Neural cell (in vitro differentiated cells): ENCODE measurements around the gene HDLBP. TPM values are rescaled to one million over a fixed set of nuclear protein-coding genes. Genes with fewer than 3 reads are reported as not detected.

Experiments
- H2AFZ ChIP-seq: fragments of 200-600, 300-800 bp; sonication (generic), shearing (Covaris generic); 2 replicates; pipeline ENCODE4 v1.6.0; 2014; ENCODE audit warnings: low read depth, mild to moderate bottlenecking, antibody characterized with exemption, low read length, moderate library complexity
- H3F3A ChIP-seq: fragments of 200-600 bp; shearing (Covaris generic); 2 replicates; pipeline ENCODE4 v1.6.1; 2016; ENCODE audit warnings: mild to moderate bottlenecking, moderate library complexity, mixed read lengths, antibody characterized with exemption, low read length; ENCODE audit not compliant: insufficient read depth, poor library complexity, severe bottlenecking
- H3K27ac ChIP-seq: fragments of 200-600, 300-800 bp; sonication (generic), shearing (Covaris generic); 2 replicates; pipeline ENCODE4 v1.5.1; 2014; ENCODE audit warnings: mild to moderate bottlenecking, low read length, moderate library complexity
- H3K27me3 ChIP-seq: fragments of 300-800, 200-600 bp; sonication (generic), shearing (Covaris generic); 2 replicates; pipeline ENCODE4 v1.6.0; 2014; ENCODE audit warnings: mild to moderate bottlenecking, low read depth, low read length, moderate library complexity; ENCODE audit not compliant: insufficient read depth
- H3K36me3 ChIP-seq: fragments of 300-800, 200-600 bp; sonication (generic), shearing (Covaris generic); 2 replicates; pipeline ENCODE4 v1.5.1; 2014; ENCODE audit warnings: mild to moderate bottlenecking, antibody characterized with exemption, low read length, moderate library complexity; ENCODE audit not compliant: insufficient read depth
- H3K4me2 ChIP-seq: fragments of 300-800, 200-600 bp; sonication (generic), shearing (Covaris generic); 2 replicates; pipeline ENCODE4 v1.6.0; 2014; ENCODE audit warnings: mild to moderate bottlenecking, low read length
- H3K4me3 ChIP-seq: fragments of 300-800, 200-600 bp; sonication (generic), shearing (Covaris generic); 2 replicates; pipeline ENCODE4 v1.5.1; 2014; ENCODE audit warnings: mild to moderate bottlenecking, low read length, moderate library complexity
- H3K79me2 ChIP-seq: fragments of 200-600 bp; shearing (Covaris generic); replicated peaks from 2 replicates; pipeline ENCODE4 v1.6.0; 2014; ENCODE audit warnings: mild to moderate bottlenecking, low read length, moderate library complexity; ENCODE audit not compliant: insufficient read depth
- H3K9ac ChIP-seq: fragments of 300-800, 200-600 bp; sonication (generic), shearing (Covaris generic); 2 replicates; pipeline ENCODE4 v1.6.1; 2016; ENCODE audit warnings: mild to moderate bottlenecking, low read length, mixed read lengths
- H3K9me2 ChIP-seq: fragments of 200-600 bp; shearing (Covaris generic); 2 replicates; pipeline ENCODE4 v1.6.1; 2016; ENCODE audit warnings: mild to moderate bottlenecking, low read length, mixed read lengths; ENCODE audit not compliant: insufficient read depth
- H3K9me3 ChIP-seq: fragments of 200-600, 300-800 bp; sonication (generic), shearing (Covaris generic); 2 replicates; pipeline ENCODE4 v1.6.1; 2016; ENCODE audit warnings: mild to moderate bottlenecking, mixed run types, low read length, moderate library complexity, mixed read lengths
- H4K20me1 ChIP-seq: fragments of 200-600 bp; shearing (Covaris generic); 2 replicates; pipeline ENCODE4 v1.6.1; 2016; ENCODE audit warnings: mild to moderate bottlenecking, mixed run types; ENCODE audit not compliant: insufficient read depth
- EP300 ChIP-seq: fragments of 450-650 bp; conservative IDR thresholded peaks from 2 replicates; pipeline ENCODE4 v1.6.1; 2014; ENCODE audit warnings: antibody characterized with exemption, mild to moderate bottlenecking, moderate library complexity; ENCODE audit not compliant: poor library complexity, severe bottlenecking
- EZH2 ChIP-seq: fragments of 200-600, 300-800 bp; shearing (Covaris generic), sonication (generic); IDR thresholded peaks from 2 replicates; pipeline ENCODE4 v1.6.1; 2014; ENCODE audit warnings: antibody characterized with exemption, low read length, borderline replicate concordance, mild to moderate bottlenecking; ENCODE audit not compliant: insufficient read depth, poor library complexity, severe bottlenecking
- MXI1 ChIP-seq: fragments of 450-650 bp; conservative IDR thresholded peaks from 2 replicates; pipeline ENCODE4 v1.6.1; 2014; ENCODE audit warnings: antibody characterized with exemption, mild to moderate bottlenecking; ENCODE audit not compliant: poor library complexity, severe bottlenecking
- POLR2AphosphoS5 ChIP-seq: IDR thresholded peaks from 2 replicates; pipeline ENCODE4 v1.6.1; 2012
- RAD21 ChIP-seq: fragments of 450-650 bp; conservative IDR thresholded peaks from 2 replicates; pipeline ENCODE4 v1.6.1; 2014; ENCODE audit warnings: antibody characterized with exemption, mild to moderate bottlenecking, moderate library complexity
- REST ChIP-seq: IDR thresholded peaks from 2 replicates; pipeline ENCODE4 v1.6.1; 2012; ENCODE audit warnings: borderline replicate concordance
- SMC3 ChIP-seq: fragments of 450-650 bp; conservative IDR thresholded peaks from 2 replicates; pipeline ENCODE4 v1.6.1; 2014; ENCODE audit warnings: antibody characterized with exemption, mild to moderate bottlenecking, moderate library complexity; ENCODE audit not compliant: poor library complexity
- TAF1 ChIP-seq: IDR thresholded peaks from 2 replicates; pipeline ENCODE4 v1.6.1; 2012; ENCODE audit warnings: low read depth
- polyA plus RNA-seq: library from polyadenylated mRNA; depleted of rRNA; stranded (reverse); fragments of >200 nt; gene quantifications from 2 replicates; pipeline ENCODE4 v1.2.3, GENCODE V29; 2014
- TF ChIP-seq, protein P1 (sequence below): fragments of 450-650 bp; IDR thresholded peaks from 2 replicates; pipeline ENCODE4 v1.5.1; 2014; ENCODE audit warnings: antibody characterized with exemption, mild to moderate bottlenecking, moderate library complexity; ENCODE audit not compliant: poor library complexity, severe bottlenecking

The HDLBP gene
- polyA plus RNA-seq, 1 donor from 2014 or later, result 61.9 TPM

- Histone ChIP-seq H4K20me1 (no peaks in the 10 kb centered on the region), H3K9me2 (no peaks in the 10 kb centered on the region), H3K4me3 (no peak overlapping the region), H3K9me3 (no peaks in the 10 kb centered on the region), H3K27ac (no peak overlapping the region), H2AFZ (no peak overlapping the region), H3K36me3 (no peaks in the 10 kb centered on the region), H3K27me3 (no peaks in the 10 kb centered on the region), H3F3A (no peaks in the 10 kb centered on the region), H3K4me2 (no peak overlapping the region), H3K9ac (no peak overlapping the region), H3K79me2 (no peaks in the 10 kb centered on the region)
- TF ChIP-seq POLR2AphosphoS5 (no peak), SMC3 (no peak), RAD21 (no peak), TAF1 (no peak), EP300 (no peak), EZH2 (no peak), REST (no peak), MXI1 (no peak)
- TF ChIP-seq, protein P1, sequence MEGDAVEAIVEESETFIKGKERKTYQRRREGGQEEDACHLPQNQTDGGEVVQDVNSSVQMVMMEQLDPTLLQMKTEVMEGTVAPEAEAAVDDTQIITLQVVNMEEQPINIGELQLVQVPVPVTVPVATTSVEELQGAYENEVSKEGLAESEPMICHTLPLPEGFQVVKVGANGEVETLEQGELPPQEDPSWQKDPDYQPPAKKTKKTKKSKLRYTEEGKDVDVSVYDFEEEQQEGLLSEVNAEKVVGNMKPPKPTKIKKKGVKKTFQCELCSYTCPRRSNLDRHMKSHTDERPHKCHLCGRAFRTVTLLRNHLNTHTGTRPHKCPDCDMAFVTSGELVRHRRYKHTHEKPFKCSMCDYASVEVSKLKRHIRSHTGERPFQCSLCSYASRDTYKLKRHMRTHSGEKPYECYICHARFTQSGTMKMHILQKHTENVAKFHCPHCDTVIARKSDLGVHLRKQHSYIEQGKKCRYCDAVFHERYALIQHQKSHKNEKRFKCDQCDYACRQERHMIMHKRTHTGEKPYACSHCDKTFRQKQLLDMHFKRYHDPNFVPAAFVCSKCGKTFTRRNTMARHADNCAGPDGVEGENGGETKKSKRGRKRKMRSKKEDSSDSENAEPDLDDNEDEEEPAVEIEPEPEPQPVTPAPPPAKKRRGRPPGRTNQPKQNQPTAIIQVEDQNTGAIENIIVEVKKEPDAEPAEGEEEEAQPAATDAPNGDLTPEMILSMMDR, result no peak
Measured at GRCh38 chr2:241263061-241263460, 52.4 kb downstream of the HDLBP start.

DNA sequence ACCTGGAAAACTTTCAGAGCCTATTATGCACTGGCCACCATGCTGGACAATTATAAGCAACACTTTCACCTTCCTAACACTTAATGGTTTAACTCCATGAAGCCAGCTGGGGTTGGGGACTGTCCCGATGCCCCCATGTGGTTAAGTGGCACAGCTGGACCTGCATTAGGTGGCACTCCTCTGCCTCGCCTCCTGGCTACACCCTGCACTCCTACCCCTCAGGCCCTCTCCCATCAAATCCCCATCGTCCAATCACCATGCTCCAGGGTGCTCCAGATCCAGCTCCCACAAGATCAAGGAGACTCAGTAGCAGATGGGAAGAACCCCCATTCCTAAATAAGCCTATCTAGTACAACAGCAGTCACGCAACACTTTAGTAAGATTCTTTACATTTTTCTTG, 53.8 kb downstream of the HDLBP start:
- Histone ChIP-seq H3K27me3 (no peaks in the 10 kb centered on the region), H3K9me3 (no peaks in the 10 kb centered on the region), H3K9ac (no peak overlapping the region), H3K36me3 (no peaks in the 10 kb centered on the region), H3K4me2 (no peak overlapping the region), H2AFZ (no peak overlapping the region), H4K20me1 (no peaks in the 10 kb centered on the region), H3F3A (no peaks in the 10 kb centered on the region), H3K27ac (no peak overlapping the region), H3K79me2 (no peaks in the 10 kb centered on the region), H3K9me2 (no peaks in the 10 kb centered on the region), H3K4me3 (no peak overlapping the region)
- TF ChIP-seq REST (no peak), SMC3 (no peak), TAF1 (no peak), EP300 (no peak), POLR2AphosphoS5 (no peak), MXI1 (no peak)
- TF ChIP-seq, protein P1, result no peak
